Measurements from ENCODE around the gene ISL2. TPM values are rescaled to one million over a fixed set of nuclear protein-coding genes. Genes with fewer than 3 reads are reported as not detected.

The ISL2 gene
- polyA plus RNA-seq, 3 donors: 0.07 to 1.7 (median 0.18) TPM

- H3K27ac ChIP-seq (ENCODE audit: low read depth, low read length): no peak overlapping the region
- 60 to 75% (median 67%) methylated on average over 3 of the region's 3 CpGs for WGBS, 3 donors
Observed at GRCh38 chr15:76324066-76324465, 12.5 kb upstream of the ISL2 start.

- no peak overlapping the region for H3K27ac ChIP-seq (ENCODE audit: low read depth, low read length)
- 70 to 77% (median 74%) methylated on average over 2 of the region's 2 CpGs for WGBS, 3 donors
Observed at GRCh38 chr15:76325704-76326103, 10.9 kb upstream of the ISL2 start.

GRCh38 chr15:76327191-76328105 is 9.1 kb upstream of the ISL2 start:
- no peak overlapping the region for H3K27ac ChIP-seq (ENCODE audit: low read depth, low read length)
- 81 to 84% (median 81%) methylated on average over 8 of the region's 8 CpGs for WGBS, 3 donors

GRCh38 chr15:76328106-76328696 is 8.4 kb upstream of the ISL2 start:
- H3K27ac ChIP-seq (ENCODE audit: low read depth, low read length): no peak overlapping the region
- WGBS, 3 donors: 85 to 86% (median 85%) methylated on average over 8 of the region's 8 CpGs

GRCh38 chr15:76328958-76329357 is 7.6 kb upstream of the ISL2 start:
- WGBS, 3 donors: 85 to 92% (median 86%) methylated on average over 4 of the region's 4 CpGs
- H3K27ac ChIP-seq (ENCODE audit: low read depth, low read length): no peak overlapping the region

- WGBS, 3 donors: 59 to 65% (median 60%) methylated on average over 7 of the region's 7 CpGs
- H3K27ac ChIP-seq (ENCODE audit: low read depth, low read length): no peak overlapping the region
Observed at GRCh38 chr15:76330080-76330680, 6.4 kb upstream of the ISL2 start.

- H3K27ac ChIP-seq (ENCODE audit: low read depth, low read length): no peak overlapping the region
- 92 to 100% (median 94%) methylated on average over 1 of the region's 1 CpG for WGBS, 3 donors
Observed at GRCh38 chr15:76332796-76333195, 3.8 kb upstream of the ISL2 start.

GRCh38 chr15:76333309-76333708 is 3.3 kb upstream of the ISL2 start:
- WGBS, 3 donors: 91 to 100% (median 93%) methylated on average over 1 of the region's 1 CpG
- H3K27ac ChIP-seq (ENCODE audit: low read depth, low read length): no peak overlapping the region

GRCh38 chr15:76333720-76334437 is 2.7 kb upstream of the ISL2 start:
- no peak overlapping the region for H3K27ac ChIP-seq (ENCODE audit: low read depth, low read length)
- 53 to 59% (median 59%) methylated on average over 9 of the region's 9 CpGs for WGBS, 3 donors

GRCh38 chr15:76334438-76335306 is 1.9 kb upstream of the ISL2 start:
- WGBS, 3 donors: 33 to 36% (median 36%) methylated on average over 42 to 44 of the region's 44 CpGs
- H3K27ac ChIP-seq (ENCODE audit: low read depth, low read length): no peak overlapping the region

- WGBS, 3 donors: 7 to 10% (median 10%) methylated on average over 39 of the region's 39 CpGs
- no peak overlapping the region for H3K27ac ChIP-seq (ENCODE audit: low read depth, low read length)
Observed at GRCh38 chr15:76335307-76336253, 993 bp upstream of the ISL2 start.

GRCh38 chr15:76337059-76337695 is 604 bp downstream of the ISL2 start:
- no peak overlapping the region for H3K27ac ChIP-seq (ENCODE audit: low read depth, low read length)

GRCh38 chr15:76337696-76338485 is 1.3 kb downstream of the ISL2 start:
- 6 to 20% (median 20%) methylated on average over 76 to 89 of the region's 89 CpGs for WGBS, 3 donors
- H3K27ac ChIP-seq (ENCODE audit: low read depth, low read length): no peak overlapping the region

More at GRCh38 chr15:76337059-76337695, 604 bp downstream of the ISL2 start:
- 8 to 11% (median 8%) methylated on average over 25 of the region's 25 CpGs for WGBS, 3 donors

GRCh38 chr15:76338486-76339304 is 2.1 kb downstream of the ISL2 start:
- WGBS, 3 donors: 32 to 38% (median 37%) methylated on average over 26 of the region's 26 CpGs
- no peak overlapping the region for H3K27ac ChIP-seq (ENCODE audit: low read depth, low read length)
